Brain microvascular endothelial cell (primary cell): ENCODE data around the gene MAPKBP1.

Source experiments
- DNase-seq: peaks from one replicate; pipeline ENCODE4 v3.0.0-alpha.2; 2020
- H3K27ac ChIP-seq: fragments of 250-450 bp; sonication (Bioruptor Pico); 2 replicates; pipeline ENCODE4 v1.5.1; 2020; ENCODE audit warnings: mild to moderate bottlenecking, moderate library complexity
- H3K27me3 ChIP-seq: fragments of 250-450 bp; sonication (Bioruptor Pico); replicated peaks from 2 replicates; pipeline ENCODE4 v1.5.1; 2020; ENCODE audit warnings: mild to moderate bottlenecking
- H3K36me3 ChIP-seq: fragments of 250-450 bp; sonication (Bioruptor Pico); replicated peaks from 2 replicates; pipeline ENCODE4 v1.5.1; 2020; ENCODE audit warnings: mild to moderate bottlenecking
- H3K4me3 ChIP-seq: 2 replicates; pipeline ENCODE4 v1.5.1; 2011; ENCODE audit warnings: low read depth, mild to moderate bottlenecking, control low read depth, low read length, moderate library complexity
- CTCF ChIP-seq: IDR thresholded peaks from 2 replicates; pipeline ENCODE4 v1.5.1; 2011; ENCODE audit warnings: low read depth, mild to moderate bottlenecking, moderate library complexity, low read length, control low read depth, inconsistent platforms; ENCODE audit errors: missing control alignments
- in situ Hi-C: cut with HindIII; loops from 2 replicates; pipeline ENCODE4 v1.10.0; 2017; ENCODE audit warnings: low sequenced_read_pairs, low pct_ligation_motif_present

The MAPKBP1 gene

GRCh38 chr15:41832208-41832607 is 57.9 kb downstream of the MAPKBP1 start:
- H3K4me3 ChIP-seq, result no peak overlapping the region
- in situ Hi-C loops, result no loop called here
- no peak for TF ChIP-seq CTCF
- H3K27ac ChIP-seq, result no peak overlapping the region
- H3K36me3 ChIP-seq, result no peaks in the 10 kb centered on the region
- no peaks in the 10 kb centered on the region for H3K27me3 ChIP-seq
- DNase-seq, result no peak

GRCh38 chr15:41832875-41833274 is 58.6 kb downstream of the MAPKBP1 start:
- no peak for TF ChIP-seq CTCF
- no peaks in the 10 kb centered on the region for H3K27me3 ChIP-seq
- H3K36me3 ChIP-seq, result no peaks in the 10 kb centered on the region
- no peak overlapping the region for H3K27ac ChIP-seq
- DNase-seq, result no peak
- H3K4me3 ChIP-seq, result no peak overlapping the region
- in situ Hi-C loops, result no loop called here

- no peaks in the 10 kb centered on the region for H3K36me3 ChIP-seq
- TF ChIP-seq CTCF, result no peak
- DNase-seq, result no peak
- in situ Hi-C loops, result no loop called here
- H3K4me3 ChIP-seq, result no peak overlapping the region
- H3K27me3 ChIP-seq, result no peaks in the 10 kb centered on the region
- H3K27ac ChIP-seq, result no peak overlapping the region
These were observed 59.8 kb downstream of the MAPKBP1 start for GRCh38 chr15:41834096-41834495.

GRCh38 chr15:41836073-41836472 is 61.8 kb downstream of the MAPKBP1 start:
- TF ChIP-seq CTCF, result no peak
- no peak for DNase-seq
- Histone ChIP-seq H3K36me3 (no peaks in the 10 kb centered on the region), H3K27me3 (no peaks in the 10 kb centered on the region), H3K27ac (no peak overlapping the region), H3K4me3 (no peak overlapping the region)
- in situ Hi-C loops, result no loop called here

GRCh38 chr15:41836713-41837454 is 62.6 kb downstream of the MAPKBP1 start:
- in situ Hi-C loops, result no loop called here
- TF ChIP-seq CTCF, result no peak
- no peaks in the 10 kb centered on the region for H3K27me3 ChIP-seq
- H3K27ac ChIP-seq, result no peak overlapping the region
- no peak for DNase-seq
- no peaks in the 10 kb centered on the region for H3K36me3 ChIP-seq
- H3K4me3 ChIP-seq, result no peak overlapping the region

- no peaks in the 10 kb centered on the region for H3K36me3 ChIP-seq
- no peak for TF ChIP-seq CTCF
- in situ Hi-C loops, result no loop called here
- DNase-seq, result no peak
- no peak within 1 kb of the TSS for H3K27ac ChIP-seq
- no peak within 1 kb of the TSS for H3K4me3 ChIP-seq
- no peaks in the 10 kb centered on the region for H3K27me3 ChIP-seq
These were observed 64.2 kb downstream of the MAPKBP1 start, which contains the start of gene PLA2G4B for GRCh38 chr15:41838400-41838897. PLA2G4B (plus strand) TSS chr15:41838847; CDS start chr15:41838914, 67 bp downstream.
